ENCODE measurements around the gene CDK9.

CDK9 gene

DNA sequence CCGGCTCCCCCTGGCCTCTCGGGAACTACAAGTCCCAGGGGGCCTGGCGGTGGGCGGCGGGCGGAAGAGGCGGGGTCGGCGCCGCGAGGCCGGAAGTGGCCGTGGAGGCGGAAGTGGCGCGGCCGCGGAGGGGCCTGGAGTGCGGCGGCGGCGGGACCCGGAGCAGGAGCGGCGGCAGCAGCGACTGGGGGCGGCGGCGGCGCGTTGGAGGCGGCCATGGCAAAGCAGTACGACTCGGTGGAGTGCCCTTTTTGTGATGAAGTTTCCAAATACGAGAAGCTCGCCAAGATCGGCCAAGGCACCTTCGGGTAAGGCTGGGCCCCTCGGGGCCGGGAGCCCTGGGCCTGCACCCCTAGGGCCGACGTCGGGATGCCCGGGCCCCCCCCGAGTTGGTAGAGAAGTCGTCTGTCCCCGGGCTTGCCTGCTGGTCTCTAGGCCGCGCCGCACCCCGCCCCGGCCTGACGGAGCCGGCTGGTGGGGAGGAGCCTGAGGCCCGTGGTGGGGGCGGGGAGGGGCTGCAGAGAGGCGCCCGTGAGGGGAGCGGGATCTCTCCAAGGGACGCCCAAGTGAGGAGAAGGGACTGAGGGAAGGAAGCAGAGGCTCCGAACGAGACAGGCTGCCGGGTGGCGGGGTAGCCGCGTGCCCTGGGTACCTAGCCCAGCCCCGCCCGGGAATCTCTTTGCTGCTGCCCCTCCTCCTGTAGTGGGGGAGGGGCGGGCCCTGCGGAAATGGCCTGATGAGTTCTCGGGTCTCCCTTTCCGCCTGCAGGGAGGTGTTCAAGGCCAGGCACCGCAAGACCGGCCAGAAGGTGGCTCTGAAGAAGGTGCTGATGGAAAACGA, at the start of gene CDK9:
Gene CDK9 (plus strand): TSS at position 102 of the 840 bp plus-strand sequence. CDS start 115 bp downstream, at position 217.
- TF ChIP-seq, protein P1, sequence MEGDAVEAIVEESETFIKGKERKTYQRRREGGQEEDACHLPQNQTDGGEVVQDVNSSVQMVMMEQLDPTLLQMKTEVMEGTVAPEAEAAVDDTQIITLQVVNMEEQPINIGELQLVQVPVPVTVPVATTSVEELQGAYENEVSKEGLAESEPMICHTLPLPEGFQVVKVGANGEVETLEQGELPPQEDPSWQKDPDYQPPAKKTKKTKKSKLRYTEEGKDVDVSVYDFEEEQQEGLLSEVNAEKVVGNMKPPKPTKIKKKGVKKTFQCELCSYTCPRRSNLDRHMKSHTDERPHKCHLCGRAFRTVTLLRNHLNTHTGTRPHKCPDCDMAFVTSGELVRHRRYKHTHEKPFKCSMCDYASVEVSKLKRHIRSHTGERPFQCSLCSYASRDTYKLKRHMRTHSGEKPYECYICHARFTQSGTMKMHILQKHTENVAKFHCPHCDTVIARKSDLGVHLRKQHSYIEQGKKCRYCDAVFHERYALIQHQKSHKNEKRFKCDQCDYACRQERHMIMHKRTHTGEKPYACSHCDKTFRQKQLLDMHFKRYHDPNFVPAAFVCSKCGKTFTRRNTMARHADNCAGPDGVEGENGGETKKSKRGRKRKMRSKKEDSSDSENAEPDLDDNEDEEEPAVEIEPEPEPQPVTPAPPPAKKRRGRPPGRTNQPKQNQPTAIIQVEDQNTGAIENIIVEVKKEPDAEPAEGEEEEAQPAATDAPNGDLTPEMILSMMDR (conservative IDR thresholded peaks at IDR 0.05), result no peak
- peak within 1 kb of the TSS; percentile 93 for H3K27ac ChIP-seq

DNA sequence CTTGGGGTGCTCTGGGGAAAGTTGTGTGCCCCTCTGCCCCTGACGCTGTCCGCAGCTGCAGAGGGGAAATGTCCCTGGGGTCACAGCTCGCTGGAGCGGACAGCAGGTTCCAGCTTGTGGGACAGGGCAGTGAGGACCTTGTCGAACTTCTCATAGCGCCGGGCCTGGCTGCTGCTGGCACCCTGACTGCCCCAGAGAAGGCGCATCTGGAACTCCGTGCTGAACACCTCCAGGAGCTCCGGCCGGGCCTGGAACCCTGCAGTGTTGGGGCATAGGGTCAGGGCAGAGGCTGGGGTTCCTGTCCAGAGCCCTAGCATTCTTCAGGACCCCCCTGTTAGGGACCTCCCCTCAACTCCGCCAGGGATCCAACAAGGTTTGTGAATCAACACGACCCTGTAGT, 47.2 kb upstream of the CDK9 start:
- peak overlapping the region; percentile 34; the same call in 1 of the 2 replicates for H3K27ac ChIP-seq
- TF ChIP-seq, protein P1 (conservative IDR thresholded peaks at IDR 0.05), result no peak

DNA sequence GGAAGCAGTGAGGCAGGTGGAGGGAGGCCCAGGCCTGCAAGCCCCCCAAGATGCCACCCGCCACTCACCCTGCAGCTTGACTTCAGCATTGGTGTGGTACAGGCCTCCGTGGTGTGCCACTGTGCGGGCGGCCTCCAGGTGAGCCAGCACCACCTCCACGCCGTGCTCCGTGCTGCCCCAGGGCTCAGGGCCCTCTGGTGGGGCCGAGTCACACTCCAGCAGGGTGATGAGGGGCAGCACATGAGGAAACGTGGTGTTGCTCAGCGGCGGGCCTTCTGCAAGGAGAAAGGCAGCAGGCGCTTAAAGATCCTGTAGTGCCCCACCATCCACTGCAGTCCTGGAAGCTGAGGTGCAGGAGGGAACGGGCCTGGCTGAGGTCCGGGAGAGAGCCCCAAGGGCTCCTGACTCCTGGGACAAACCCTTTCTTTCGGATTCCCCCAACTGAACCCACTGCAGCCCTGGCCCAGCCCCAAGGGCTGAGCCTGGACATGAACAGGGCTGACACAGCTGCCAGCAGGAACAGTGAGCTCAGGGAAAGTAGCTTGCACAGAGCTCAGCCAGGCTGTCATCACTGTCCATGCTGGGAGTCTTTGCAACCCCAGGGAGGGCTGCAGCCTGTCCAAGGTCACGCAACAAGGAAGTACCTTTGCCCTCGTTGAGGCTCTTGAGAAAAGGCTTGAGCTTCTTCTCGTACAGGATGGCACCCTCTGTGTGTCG, 46.1 kb upstream of the CDK9 start:
- TF ChIP-seq, protein P1 (conservative IDR thresholded peaks at IDR 0.05), result no peak

DNA sequence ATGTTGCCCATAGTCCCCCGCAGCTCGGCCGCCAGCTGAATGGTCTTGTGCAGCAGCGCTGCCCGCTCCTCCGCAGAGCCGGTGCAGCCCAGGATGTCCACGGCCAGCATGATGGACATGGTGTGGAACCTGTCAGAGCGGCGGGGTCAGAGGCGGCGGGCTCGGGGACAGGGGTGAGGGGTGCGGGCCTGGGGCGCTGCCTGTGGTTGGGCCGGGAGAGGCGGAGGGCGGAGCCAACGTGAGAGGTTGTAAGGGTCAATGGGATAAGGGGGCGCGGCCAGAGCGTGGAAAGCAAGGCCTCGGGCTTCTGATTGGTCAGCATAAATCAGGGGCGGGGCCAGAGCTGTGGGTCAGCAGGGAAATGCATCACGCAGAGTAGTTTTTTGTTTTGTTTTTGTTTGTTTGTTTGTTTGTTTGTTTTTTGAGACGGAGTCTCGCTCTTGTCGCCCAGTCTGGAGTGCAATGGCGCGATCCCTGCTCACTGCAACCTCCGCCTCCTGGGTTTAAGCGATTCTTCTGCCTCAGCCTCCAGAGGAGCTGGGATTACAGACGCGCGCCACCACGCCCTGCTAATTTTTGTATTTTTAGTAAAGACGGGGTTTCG, 43.9 kb upstream of the CDK9 start:
- H3K27ac ChIP-seq, result no peak overlapping the region

More for the DNA sequence above, 46.1 kb upstream of the CDK9 start:
- no peak overlapping the region for H3K27ac ChIP-seq

DNA sequence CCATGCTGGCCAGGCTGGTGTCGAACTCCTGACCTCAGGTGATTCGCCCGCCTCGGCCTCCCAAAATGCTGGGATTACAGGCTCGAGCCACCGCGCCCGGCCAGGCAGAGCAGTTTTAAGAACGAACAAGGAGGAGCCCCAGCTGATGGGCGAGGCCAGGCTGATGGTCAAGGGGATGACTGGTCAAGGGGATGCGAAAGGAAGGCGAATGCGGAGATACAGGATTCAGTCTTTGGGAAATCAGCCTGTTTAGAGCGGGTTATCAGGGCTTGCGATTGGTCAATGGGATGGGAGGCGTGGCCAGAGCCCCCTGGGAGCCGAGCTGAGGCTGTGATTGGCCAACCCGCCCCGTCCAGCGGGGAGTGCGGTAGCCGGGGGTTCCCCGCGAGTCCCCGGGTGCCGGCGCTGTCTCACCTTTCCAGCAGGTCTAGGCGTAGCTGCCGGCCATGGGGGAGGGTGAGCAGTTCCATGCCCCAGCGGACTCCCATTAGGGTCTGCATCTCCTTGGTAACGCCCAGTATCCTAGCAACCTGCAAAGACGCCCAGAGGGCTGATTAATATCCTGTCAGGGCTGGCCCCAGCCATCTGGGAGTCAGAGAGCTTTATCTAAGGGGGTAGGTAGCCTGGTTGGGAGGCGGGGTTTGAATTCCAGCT, 43.3 kb upstream of the CDK9 start:
- TF ChIP-seq, protein P1 (conservative IDR thresholded peaks at IDR 0.05), result no peak
- no peak overlapping the region for H3K27ac ChIP-seq

More for the DNA sequence above, 43.9 kb upstream of the CDK9 start:
- TF ChIP-seq, protein P1 (conservative IDR thresholded peaks at IDR 0.05), result no peak

DNA sequence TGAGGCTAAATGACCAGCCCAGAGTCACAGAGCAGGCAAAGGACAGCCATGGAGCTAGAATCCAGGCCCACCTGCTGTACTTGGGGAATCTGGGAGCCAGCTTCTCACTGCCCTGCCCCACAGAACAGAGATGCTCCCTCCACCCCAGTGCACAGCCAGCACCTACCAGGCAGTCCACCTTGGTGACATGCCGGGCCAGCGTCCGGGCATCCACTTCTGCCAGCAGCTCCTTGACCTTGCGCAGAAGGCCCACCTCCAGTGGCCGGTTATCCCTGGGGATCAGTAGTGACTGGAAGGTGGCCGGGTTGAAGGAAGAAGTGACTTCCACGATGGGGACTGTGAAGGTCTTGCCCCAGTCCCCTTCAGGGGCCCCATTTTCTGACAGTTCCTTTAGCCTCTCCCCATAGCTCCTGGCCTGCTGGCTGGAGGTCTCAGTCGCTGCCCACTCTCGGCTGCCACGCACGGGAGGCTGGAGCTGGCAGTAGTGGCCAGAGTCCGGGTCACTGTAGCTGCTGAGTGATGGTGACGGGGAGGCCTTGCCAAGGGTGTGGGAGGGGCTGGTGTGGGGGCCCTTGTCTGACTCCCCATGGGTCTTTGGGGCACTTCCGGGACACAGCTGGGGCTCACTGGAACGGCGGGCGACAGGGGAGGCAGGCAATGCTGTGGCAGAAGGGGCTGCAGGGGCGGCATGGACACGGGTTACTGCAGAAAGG, 41.3 kb upstream of the CDK9 start:
- H3K27ac ChIP-seq, result no peak overlapping the region
- TF ChIP-seq, protein P1 (conservative IDR thresholded peaks at IDR 0.05), result no peak

All from VCaP (cell line).